Loucy (cell line): ENCODE results near the gene SCGB2B2.

Experiments
- CTCF ChIP-seq: fragments of 200-600 bp; sonication (generic); conservative IDR thresholded peaks from 2 replicates; pipeline ENCODE4 v1.5.1; 2014; ENCODE audit warnings: mild to moderate bottlenecking, antibody characterized with exemption, low read length
- EZH2phosphoT487 ChIP-seq: fragments of 200-600 bp; IDR thresholded peaks from 2 replicates; pipeline ENCODE4 v1.6.1; 2018; ENCODE audit warnings: antibody characterized with exemption, mild to moderate bottlenecking, moderate library complexity, borderline replicate concordance

GRCh38 chr19:34722353-34722752 lies 45.4 kb upstream of the SCGB2B2 start:
- TF ChIP-seq CTCF (no peak), EZH2phosphoT487 (no peak)
